Tibial artery (tissue), 4 donors: Measurements from ENCODE around the gene SKIC8.

ENCODE experiments used
- DNase-seq, 2 donors: peaks; one replicate each; pipeline ENCODE4 v3.0.0-alpha.2; 2019
- H3K27ac ChIP-seq, 2 donors: fragments of 200-600 bp; sonication (generic) in 1 of 2; 1 replicate in 1 of 2; 2 replicates in 1 of 2; pipeline ENCODE4 v1.5.1; 2018 to 2019; ENCODE audit warnings: mild to moderate bottlenecking in 1 of 2
- H3K27me3 ChIP-seq, 2 donors: fragments of 200-600 bp; sonication (generic) in 1 of 2; one replicate each; pipeline versions ENCODE4 v1.5.1 to v1.6.0; 2016 to 2019
- H3K36me3 ChIP-seq, 3 donors: fragments of 200-600 bp; sonication (generic) in 2 of 3; one replicate each; pipeline ENCODE4 v1.5.1; 2016 to 2019; ENCODE audit warnings: mild to moderate bottlenecking in 2 of 3
- H3K4me1 ChIP-seq, 4 donors: fragments of 200-600 bp; sonication (generic) in 2 of 4; 1 replicate in 3 of 4; 2 replicates in 1 of 4; pipeline ENCODE4 v1.5.1; 2016 to 2019
- H3K4me3 ChIP-seq, 2 donors: fragments of 200-600 bp; sonication (generic) in 1 of 2; 1 replicate in 1 of 2; 2 replicates in 1 of 2; pipeline ENCODE4 v1.5.1; 2018 to 2019; ENCODE audit warnings: mild to moderate bottlenecking in 2 of 2
- H3K9me3 ChIP-seq, 3 donors: fragments of 200-600 bp; sonication (generic) in 1 of 3; one replicate each; pipeline ENCODE4 v1.5.1; 2016 to 2019
- CTCF ChIP-seq, 2 experiments: fragments of 200-600 bp in 1 of 2; fragments of 450-650 bp in 1 of 2; IDR thresholded peaks; one replicate each; pipeline ENCODE4 v1.5.1; 2017 to 2019; ENCODE audit warnings: antibody characterized with exemption in 2 of 2, mild to moderate bottlenecking in 1 of 2, moderate library complexity in 1 of 2
- intact Hi-C: fragments of 100-400 bp; cut with DNase I; formaldehyde crosslinking; loops from one replicate; pipeline ENCODE4 v1.15.0; 2023; ENCODE audit warnings: low total_unique reads

Gene SKIC8

GRCh38 chr15:78315686-78316282, 16.4 kb upstream of the SKIC8 start:
- intact Hi-C loops, result loop anchor here (10.0 kb wide), 1 partner anchor 99 kb away; no protein-coding TSS in a partner anchor
- no peak for DNase-seq
- no peaks in the 10 kb centered on the region for H3K36me3 ChIP-seq
- no peak overlapping the region for H3K27ac ChIP-seq
- H3K4me1 ChIP-seq, result no peaks in the 10 kb centered on the region
- H3K27me3 ChIP-seq, result peaks cover 0 to 35% of the 10 kb centered on the region in 2 donors
- no peak overlapping the region for H3K4me3 ChIP-seq
- no peaks in the 10 kb centered on the region for H3K9me3 ChIP-seq
- TF ChIP-seq CTCF (IDR thresholded peaks at IDR 0.05), result no peak

- Histone ChIP-seq H3K4me3 (no peak overlapping the region), H3K36me3 (no peaks in the 10 kb centered on the region), H3K27ac (no peak overlapping the region), H3K4me1 (no peaks in the 10 kb centered on the region), H3K27me3 (peaks cover 0 to 34% of the 10 kb centered on the region in 2 donors), H3K9me3 (no peaks in the 10 kb centered on the region)
- no peak for TF ChIP-seq CTCF (IDR thresholded peaks at IDR 0.05)
- peak in 1 of 2 donors; percentile 37 for DNase-seq
- intact Hi-C loops, result loop anchor here (10.0 kb wide), 1 partner anchor 101 kb away; no protein-coding TSS in a partner anchor
These were observed 14.8 kb upstream of the SKIC8 start for GRCh38 chr15:78314181-78314581.

- DNase-seq, result peak in 1 of 2 donors; percentile 35
- Histone ChIP-seq H3K4me1 (no peaks in the 10 kb centered on the region), H3K36me3 (no peaks in the 10 kb centered on the region), H3K9me3 (no peaks in the 10 kb centered on the region), H3K4me3 (no peak overlapping the region), H3K27ac (no peak overlapping the region), H3K27me3 (peaks cover 0 to 42% of the 10 kb centered on the region in 2 donors)
- TF ChIP-seq CTCF (IDR thresholded peaks at IDR 0.05), result no peak
- intact Hi-C loops, result loop anchor here (10.0 kb wide), 1 partner anchor 101 kb away; no protein-coding TSS in a partner anchor
These were observed 14.0 kb upstream of the SKIC8 start for GRCh38 chr15:78313383-78313782.

- intact Hi-C loops, result loop anchor here (10.0 kb wide), 1 partner anchor 102 kb away; no protein-coding TSS in a partner anchor
- no peaks in the 10 kb centered on the region for H3K36me3 ChIP-seq
- peaks cover 0 to 47% of the 10 kb centered on the region in 2 donors for H3K27me3 ChIP-seq
- H3K4me1 ChIP-seq, result no peaks in the 10 kb centered on the region
- H3K9me3 ChIP-seq, result no peaks in the 10 kb centered on the region
- no peak for TF ChIP-seq CTCF (IDR thresholded peaks at IDR 0.05)
- no peak overlapping the region for H3K4me3 ChIP-seq
- H3K27ac ChIP-seq, result no peak overlapping the region
- peak in 1 of 2 donors; percentile 25 for DNase-seq
These were observed 13.5 kb upstream of the SKIC8 start for GRCh38 chr15:78312957-78313356.

GRCh38 chr15:78312536-78312935, 13.1 kb upstream of the SKIC8 start:
- intact Hi-C loops, result loop anchor here (10.0 kb wide), 1 partner anchor 102 kb away; no protein-coding TSS in a partner anchor
- peaks cover 0 to 49% of the 10 kb centered on the region in 2 donors for H3K27me3 ChIP-seq
- peak in 1 of 2 donors; percentile 32 for DNase-seq
- H3K4me3 ChIP-seq, result no peak overlapping the region
- no peaks in the 10 kb centered on the region for H3K4me1 ChIP-seq
- H3K36me3 ChIP-seq, result no peaks in the 10 kb centered on the region
- TF ChIP-seq CTCF (IDR thresholded peaks at IDR 0.05), result no peak
- H3K9me3 ChIP-seq, result no peaks in the 10 kb centered on the region
- H3K27ac ChIP-seq, result no peak overlapping the region
